Pancreas (tissue), 10 donors: ENCODE results near the gene ANG. TPM values are rescaled to one million over a fixed set of nuclear protein-coding genes. Genes with fewer than 3 reads are reported as not detected.

ENCODE experiments used
- ATAC-seq, 4 donors: fragments of 200-7000 bp; cut with Tn5 transposase; one replicate each; pipeline versions ENCODE4 v1.8.0 to v1.9.1; 2020; ENCODE audit warnings: mild to moderate bottlenecking in 4 of 4, moderate library complexity in 4 of 4
- DNase-seq, 6 donors: peaks; one replicate each; pipeline ENCODE4 v3.0.0-alpha.2; 2020
- FAIRE-seq: peaks from 2 replicates; lab custom pipeline; 2012; peaks lifted over from hg19 to GRCh38; lab: Jason Lieb, UNC
- H3K27ac ChIP-seq, 4 donors: fragments of 200-600 bp; sonication (generic); 1 replicate in 3 of 4; 2 replicates in 1 of 4; pipeline versions ENCODE4 v1.5.0 to v1.8.0; 2020
- H3K27me3 ChIP-seq, 4 donors: fragments of 200-600 bp; one replicate each; pipeline ENCODE4 v1.8.0; 2021
- H3K36me3 ChIP-seq, 3 donors: fragments of 200-600 bp; sonication (generic) in 1 of 3; one replicate each; pipeline versions ENCODE4 v1.5.0 to v1.8.0; 2020 to 2021
- H3K4me1 ChIP-seq, 3 donors: fragments of 200-600 bp; one replicate each; pipeline ENCODE4 v1.8.0; 2021
- H3K4me3 ChIP-seq, 4 donors: fragments of 200-600 bp; sonication (generic) in 2 of 4; one replicate each; pipeline versions ENCODE4 v1.5.0 to v1.8.0; 2020 to 2021
- H3K9me3 ChIP-seq, 4 donors: fragments of 200-600 bp; one replicate each; pipeline ENCODE4 v1.8.0; 2021
- WGBS, 2 donors: extraction: QIAGEN DNeasy Blood & Tissue Kit; methylation state at CpG; one replicate each; pipeline ENCODE4 v1.1.7; 2013; 5-methylcytosine and 5-hydroxymethylcytosine counted together
- intact Hi-C, 3 donors: fragments of 100-400 bp; cut with DNase I; formaldehyde crosslinking; loops; one replicate each; pipeline versions ENCODE4 v1.11.1 to v1.14.2; 2022
- polyA plus RNA-seq, 2 donors: library from polyadenylated mRNA; stranded (reverse); fragments of 200-250 nt; gene quantifications; one replicate each; pipeline ENCODE4 v1.2.3, GENCODE V29; 2013
- total RNA-seq, 6 donors: library from RNA; stranded (reverse); fragmentation: NEBNext Ultra II Directional in 4 of 6; extraction: Animal tissue kit (Norgen Biotek cat#: 25700) in 4 of 6; gene quantifications; one replicate each; pipeline versions ENCODE4 v1.2.1 to v1.2.4, GENCODE V29; 2021 to 2023
- TF ChIP-seq, protein P1 (sequence below), 4 donors: fragments of 200-600 bp; sonication (generic) in 3 of 4; IDR thresholded peaks; one replicate each; pipeline versions ENCODE4 v1.5.0 to v1.8.0; 2021; ENCODE audit warnings: antibody characterized with exemption in 4 of 4
- donor health status: healthy with polysubstance abuse.
- donor health status: DM: no; HTN: no; CAD: no; lungs with moderate emphysema.
- donor health status: DM: no; HTN: no; CAD: no.
- donor health status: control.
- donor health status: control.
- donor health status: Bipolar disorder and iron deficiency.
- donor health status: DM: yes; HTN: yes; CAD: no.
- donor health status: DM: no; HTN: no; CAD: no.
- donor health status: DM: no; HTN: no; CAD: no.
- donor health status: DM: yes; HTN: yes; CAD: no.

The ANG gene
- total and polyA plus RNA-seq, 8 donors: 9.8 to 16.0 (median 13.3) TPM

DNA sequence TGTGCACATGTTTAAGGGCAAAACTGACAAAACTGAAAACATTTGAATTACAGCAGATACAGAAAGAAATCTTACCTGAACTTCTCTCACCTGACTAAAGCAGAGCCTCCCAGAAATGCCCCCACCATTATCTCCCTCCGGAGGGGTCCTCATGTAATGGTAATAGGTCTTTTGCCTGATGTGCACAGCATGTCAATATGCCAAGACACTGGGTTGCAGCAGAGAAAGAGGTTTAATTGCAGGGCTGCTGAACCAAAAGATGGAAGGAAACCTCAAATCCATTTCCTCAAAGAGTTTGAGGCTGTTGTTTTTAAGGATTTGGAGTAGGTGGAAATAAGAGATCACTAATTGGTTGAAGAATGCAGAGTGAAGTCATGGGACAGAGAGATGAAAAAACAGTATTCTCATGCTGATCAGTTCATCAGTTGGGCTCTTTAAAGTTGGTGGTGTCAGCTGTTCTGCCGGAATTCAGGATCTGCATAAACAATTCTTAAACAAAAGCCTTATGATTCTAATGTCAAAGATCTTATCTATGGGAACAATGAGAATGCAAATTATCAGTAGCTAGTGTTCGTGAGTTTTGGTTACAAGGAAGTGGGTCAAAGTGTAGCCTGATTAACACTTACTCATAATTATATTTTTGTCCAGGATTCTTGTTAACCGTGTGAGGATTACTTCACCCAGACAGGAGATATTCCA is 18.2 kb downstream of the ANG start:
- ATAC-seq (peak in 2 of 4 donors; percentile 43 to 60), DNase-seq (no peak), FAIRE-seq (no peak)
- 45 to 60% methylated on average over 4 of the region's 4 CpGs for WGBS, 2 donors
- TF ChIP-seq, protein P1, sequence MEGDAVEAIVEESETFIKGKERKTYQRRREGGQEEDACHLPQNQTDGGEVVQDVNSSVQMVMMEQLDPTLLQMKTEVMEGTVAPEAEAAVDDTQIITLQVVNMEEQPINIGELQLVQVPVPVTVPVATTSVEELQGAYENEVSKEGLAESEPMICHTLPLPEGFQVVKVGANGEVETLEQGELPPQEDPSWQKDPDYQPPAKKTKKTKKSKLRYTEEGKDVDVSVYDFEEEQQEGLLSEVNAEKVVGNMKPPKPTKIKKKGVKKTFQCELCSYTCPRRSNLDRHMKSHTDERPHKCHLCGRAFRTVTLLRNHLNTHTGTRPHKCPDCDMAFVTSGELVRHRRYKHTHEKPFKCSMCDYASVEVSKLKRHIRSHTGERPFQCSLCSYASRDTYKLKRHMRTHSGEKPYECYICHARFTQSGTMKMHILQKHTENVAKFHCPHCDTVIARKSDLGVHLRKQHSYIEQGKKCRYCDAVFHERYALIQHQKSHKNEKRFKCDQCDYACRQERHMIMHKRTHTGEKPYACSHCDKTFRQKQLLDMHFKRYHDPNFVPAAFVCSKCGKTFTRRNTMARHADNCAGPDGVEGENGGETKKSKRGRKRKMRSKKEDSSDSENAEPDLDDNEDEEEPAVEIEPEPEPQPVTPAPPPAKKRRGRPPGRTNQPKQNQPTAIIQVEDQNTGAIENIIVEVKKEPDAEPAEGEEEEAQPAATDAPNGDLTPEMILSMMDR (IDR thresholded peaks at IDR 0.05): no peak
- intact Hi-C loops: no loop called here
- Histone ChIP-seq H3K36me3 (no peaks in the 10 kb centered on the region), H3K4me3 (no peak overlapping the region), H3K9me3 (no peaks in the 10 kb centered on the region), H3K27me3 (no peaks in the 10 kb centered on the region), H3K4me1 (peaks cover 0 to 4% (median 0%) of the 10 kb centered on the region in 3 donors), H3K27ac (peak overlapping the region in 2 of 4 donors; percentile 50 to 57)

DNA sequence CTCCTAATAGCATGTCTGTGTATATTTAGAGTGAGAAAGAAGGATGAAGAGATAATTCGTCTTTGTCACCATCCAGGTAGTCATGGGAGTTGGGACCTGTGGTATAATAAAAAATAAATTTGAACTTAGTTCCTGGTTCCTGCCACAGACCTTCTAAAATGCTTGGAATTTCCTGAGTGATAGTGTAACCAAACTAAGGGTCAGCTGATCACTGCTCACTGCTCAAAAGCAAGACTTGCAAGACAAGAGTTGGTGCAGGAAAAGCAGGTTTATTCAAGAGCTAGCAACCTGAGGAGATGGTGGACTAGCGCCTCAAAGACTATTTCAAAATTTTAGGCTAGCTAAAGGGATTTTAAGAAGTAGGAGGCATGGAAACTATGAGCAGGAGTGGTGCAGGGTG is 19.1 kb downstream of the ANG start:
- DNase-seq (no peak), FAIRE-seq (no peak), ATAC-seq (peak in 3 of 4 donors; percentile 62 to 88 (median 71))
- Histone ChIP-seq H3K27me3 (no peaks in the 10 kb centered on the region), H3K4me3 (no peak overlapping the region), H3K9me3 (no peaks in the 10 kb centered on the region), H3K4me1 (peaks cover 0 to 4% (median 0%) of the 10 kb centered on the region in 3 donors), H3K36me3 (no peaks in the 10 kb centered on the region), H3K27ac (peak overlapping the region in 2 of 4 donors; percentile 50 to 57)
- 51 to 55% methylated on average over 2 of the region's 2 CpGs for WGBS, 2 donors
- intact Hi-C loops: no loop called here
- TF ChIP-seq, protein P1 (IDR thresholded peaks at IDR 0.05): no peak

DNA sequence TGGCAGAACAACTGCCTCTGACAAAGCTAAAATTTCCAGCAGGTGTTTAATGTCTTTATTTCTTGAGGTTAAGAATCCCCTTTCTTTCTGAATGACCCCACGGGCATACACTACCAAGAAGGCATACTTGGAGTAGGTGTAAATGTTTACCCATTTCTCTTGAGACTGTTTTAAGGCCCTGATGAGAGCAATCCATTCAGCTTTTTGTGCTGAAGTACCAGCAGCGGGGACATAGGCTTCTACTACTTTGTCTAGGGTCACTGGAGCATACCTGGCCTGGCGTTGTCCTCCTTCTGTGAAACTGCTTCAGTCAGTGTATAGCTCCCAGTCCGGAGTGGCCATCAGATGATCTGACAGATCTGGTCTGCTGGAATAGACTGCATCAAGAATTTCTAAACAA is 22.7 kb downstream of the ANG start:
- FAIRE-seq (no peak), DNase-seq (no peak), ATAC-seq (no peak)
- H3K27ac ChIP-seq: no peak overlapping the region
- H3K36me3 ChIP-seq: no peaks in the 10 kb centered on the region
- H3K9me3 ChIP-seq: no peaks in the 10 kb centered on the region
- TF ChIP-seq, protein P1 (IDR thresholded peaks at IDR 0.05): no peak
- no peak overlapping the region for H3K4me3 ChIP-seq
- H3K4me1 ChIP-seq: peaks cover 0 to 13% (median 0%) of the 10 kb centered on the region in 3 donors
- intact Hi-C loops: no loop called here
- no peaks in the 10 kb centered on the region for H3K27me3 ChIP-seq
- 67 to 70% methylated on average over 4 of the region's 4 CpGs for WGBS, 2 donors

DNA sequence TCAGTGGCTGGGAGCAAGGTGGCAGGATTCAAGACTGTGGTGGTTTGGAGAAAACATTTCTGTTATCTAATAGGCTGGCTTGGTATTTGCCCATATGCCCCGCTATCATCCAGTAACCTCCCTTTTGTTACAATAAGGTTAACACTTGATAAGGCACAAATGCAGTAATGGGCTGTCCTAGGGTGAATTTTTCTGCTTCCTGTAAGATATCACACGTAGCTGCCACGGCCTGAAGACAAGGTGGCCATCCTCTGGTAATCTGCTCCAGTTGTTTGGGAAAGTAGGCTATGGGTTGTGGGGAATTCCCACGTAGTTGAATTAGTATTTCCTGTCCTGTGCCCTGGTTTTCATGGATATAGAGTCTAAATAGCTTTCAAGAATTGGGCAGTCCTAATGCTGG is 23.1 kb downstream of the ANG start:
- H3K27ac ChIP-seq: no peak overlapping the region
- H3K36me3 ChIP-seq: no peaks in the 10 kb centered on the region
- intact Hi-C loops: no loop called here
- 55 to 63% methylated on average over 4 of the region's 4 CpGs for WGBS, 2 donors
- ATAC-seq: no peak
- no peaks in the 10 kb centered on the region for H3K9me3 ChIP-seq
- FAIRE-seq: no peak
- DNase-seq: no peak
- no peaks in the 10 kb centered on the region for H3K27me3 ChIP-seq
- H3K4me1 ChIP-seq: peaks cover 0 to 13% (median 0%) of the 10 kb centered on the region in 3 donors
- TF ChIP-seq, protein P1 (IDR thresholded peaks at IDR 0.05): no peak
- no peak overlapping the region for H3K4me3 ChIP-seq

DNA sequence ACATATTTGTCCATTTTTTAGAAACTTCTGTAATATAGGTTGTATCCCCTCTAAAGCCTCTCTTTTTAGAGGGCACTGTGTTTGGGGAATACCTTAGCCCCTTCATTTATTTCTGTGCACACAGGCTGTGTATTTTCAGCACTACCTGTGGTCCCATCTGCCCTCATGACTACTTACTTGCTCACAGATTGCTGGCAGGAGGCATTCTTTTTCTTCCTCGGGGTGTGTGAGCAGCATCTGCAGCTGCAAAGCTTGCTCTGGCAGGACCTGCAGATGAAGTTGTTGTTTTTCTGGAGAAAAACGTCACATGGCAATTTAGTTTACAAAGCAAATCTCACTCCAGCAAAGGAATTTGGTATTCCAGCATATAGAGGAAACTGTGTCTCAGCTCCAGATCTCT is 24.3 kb downstream of the ANG start:
- Histone ChIP-seq H3K4me1 (peaks cover 0 to 9% (median 0%) of the 10 kb centered on the region in 3 donors), H3K27ac (no peak overlapping the region), H3K9me3 (no peaks in the 10 kb centered on the region), H3K4me3 (no peak overlapping the region), H3K36me3 (no peaks in the 10 kb centered on the region), H3K27me3 (no peaks in the 10 kb centered on the region)
- TF ChIP-seq, protein P1 (IDR thresholded peaks at IDR 0.05): no peak
- 42 to 46% methylated on average over 2 of the region's 2 CpGs for WGBS, 2 donors
- FAIRE-seq (no peak), ATAC-seq (no peak), DNase-seq (no peak)
- intact Hi-C loops: no loop called here
